OCI-LY7 (cell line): ENCODE measurements around the gene ANXA7.
"Not testable (repeated sequence)": the region's sequence is repeated elsewhere in the genome, so short reads cannot be mapped to it uniquely, and the experiment has no call there.

Experiments
- EZH2phosphoT487 ChIP-seq: fragments of 200-600 bp; sonication (generic); IDR thresholded peaks from 2 replicates; pipeline ENCODE4 v1.6.1; 2018; ENCODE audit warnings: low read depth, borderline replicate concordance, mild to moderate bottlenecking, mixed run types, antibody characterized with exemption, low read length, moderate library complexity, mixed read lengths
- TF ChIP-seq, protein P1 (sequence below): fragments of 200-600 bp; sonication (generic); conservative IDR thresholded peaks from 2 replicates; pipeline ENCODE4 v1.5.1; 2014; ENCODE audit warnings: mild to moderate bottlenecking, antibody characterized with exemption, low read length, moderate library complexity, mixed read lengths

DNA sequence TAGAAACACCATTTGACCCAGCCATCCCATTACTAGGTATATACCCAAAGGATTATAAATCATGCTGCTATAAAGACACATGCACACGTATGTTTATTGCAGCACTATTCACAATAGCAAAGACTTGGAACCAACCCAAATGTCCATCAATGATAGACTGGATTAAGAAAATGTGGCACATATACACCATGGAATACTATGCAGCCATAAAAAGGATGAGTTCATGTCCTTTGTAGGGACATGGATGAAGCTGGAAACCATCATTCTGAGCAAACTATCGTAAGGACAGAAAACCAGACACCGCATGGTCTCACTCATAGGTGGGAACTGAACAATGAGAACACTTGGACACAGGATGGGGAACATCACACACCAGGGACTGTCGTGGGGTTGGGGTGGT is 19.5 kb downstream of the ANXA7 start:
- TF ChIP-seq, protein P1, sequence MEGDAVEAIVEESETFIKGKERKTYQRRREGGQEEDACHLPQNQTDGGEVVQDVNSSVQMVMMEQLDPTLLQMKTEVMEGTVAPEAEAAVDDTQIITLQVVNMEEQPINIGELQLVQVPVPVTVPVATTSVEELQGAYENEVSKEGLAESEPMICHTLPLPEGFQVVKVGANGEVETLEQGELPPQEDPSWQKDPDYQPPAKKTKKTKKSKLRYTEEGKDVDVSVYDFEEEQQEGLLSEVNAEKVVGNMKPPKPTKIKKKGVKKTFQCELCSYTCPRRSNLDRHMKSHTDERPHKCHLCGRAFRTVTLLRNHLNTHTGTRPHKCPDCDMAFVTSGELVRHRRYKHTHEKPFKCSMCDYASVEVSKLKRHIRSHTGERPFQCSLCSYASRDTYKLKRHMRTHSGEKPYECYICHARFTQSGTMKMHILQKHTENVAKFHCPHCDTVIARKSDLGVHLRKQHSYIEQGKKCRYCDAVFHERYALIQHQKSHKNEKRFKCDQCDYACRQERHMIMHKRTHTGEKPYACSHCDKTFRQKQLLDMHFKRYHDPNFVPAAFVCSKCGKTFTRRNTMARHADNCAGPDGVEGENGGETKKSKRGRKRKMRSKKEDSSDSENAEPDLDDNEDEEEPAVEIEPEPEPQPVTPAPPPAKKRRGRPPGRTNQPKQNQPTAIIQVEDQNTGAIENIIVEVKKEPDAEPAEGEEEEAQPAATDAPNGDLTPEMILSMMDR = not testable (repeated sequence)
- TF ChIP-seq EZH2phosphoT487 = not testable (repeated sequence)
